GM23338 (cell line): Measurements from ENCODE around the gene TMEM255B. TPM values are rescaled to one million over a fixed set of nuclear protein-coding genes. Genes with fewer than 3 reads are reported as not detected.

Experiments used
- ATAC-seq: fragments of 200-7000 bp; cut with Tn5 transposase; 3 replicates; pipeline ENCODE4 v1.9.1; 2020
- DNase-seq: peaks from one replicate; pipeline ENCODE4 v3.0.0-alpha.2; 2015; ENCODE audit warnings: low spot score
- H2AFZ ChIP-seq: fragments of 200-600 bp; sonication (generic); 2 replicates; pipeline ENCODE4 v1.8.0; 2016; ENCODE audit warnings: antibody characterized with exemption, mild to moderate bottlenecking, moderate library complexity
- H3F3A ChIP-seq: fragments of 200-600 bp; sonication (generic); replicated peaks from 2 replicates; pipeline ENCODE4 v1.8.0; 2017; ENCODE audit warnings: antibody characterized with exemption, mixed run types, low read depth
- H3K27ac ChIP-seq: fragments of 200-600 bp; sonication (generic); 2 replicates; pipeline ENCODE4 v1.6.1; 2016; ENCODE audit warnings: low read depth
- H3K27me3 ChIP-seq: fragments of 200-600 bp; sonication (generic); 2 replicates; pipeline ENCODE4 v1.8.0; 2016; ENCODE audit warnings: mild to moderate bottlenecking, mixed run types, moderate library complexity; ENCODE audit not compliant: insufficient read depth
- H3K36me3 ChIP-seq: fragments of 200-600 bp; sonication (generic); 2 replicates; pipeline ENCODE4 v1.8.0; 2016; ENCODE audit warnings: mild to moderate bottlenecking; ENCODE audit not compliant: insufficient read depth
- H3K4me1 ChIP-seq: fragments of 200-600 bp; sonication (generic); 2 replicates; pipeline ENCODE4 v1.8.0; 2016; ENCODE audit warnings: mild to moderate bottlenecking, moderate library complexity; ENCODE audit not compliant: insufficient read depth
- H3K4me2 ChIP-seq: fragments of 200-600 bp; sonication (generic); 2 replicates; pipeline ENCODE4 v1.7.1; 2017; ENCODE audit warnings: mixed run types
- H3K4me3 ChIP-seq: fragments of 200-600 bp; sonication (generic); 2 replicates; pipeline ENCODE4 v1.6.1; 2016; ENCODE audit warnings: mixed run types
- H3K79me2 ChIP-seq: fragments of 200-600 bp; sonication (generic); replicated peaks from 2 replicates; pipeline ENCODE4 v1.8.0; 2017; ENCODE audit warnings: mild to moderate bottlenecking; ENCODE audit not compliant: insufficient read depth
- H3K9me2 ChIP-seq: fragments of 200-600 bp; sonication (generic); 2 replicates; pipeline ENCODE4 v1.8.0; 2017; ENCODE audit not compliant: insufficient read depth
- H4K20me1 ChIP-seq: fragments of 200-600 bp; sonication (generic); replicated peaks from 2 replicates; pipeline ENCODE4 v1.8.0; 2017; ENCODE audit warnings: mild to moderate bottlenecking; ENCODE audit not compliant: insufficient read depth
- H3K27ac Mint-ChIP-seq: 2 replicates; pipeline ENCODE4 v1.8.0; 2020; ENCODE audit warnings: inconsistent platforms, mild to moderate bottlenecking, moderate library complexity, mixed read lengths
- H3K27me3 Mint-ChIP-seq: 3 replicates; pipeline ENCODE4 v1.8.0; 2022; ENCODE audit warnings: low read depth, mild to moderate bottlenecking, moderate library complexity, mixed read lengths, inconsistent platforms; ENCODE audit not compliant: insufficient read depth, poor library complexity
- H3K36me3 Mint-ChIP-seq: 3 replicates; pipeline ENCODE4 v1.8.0; 2021; ENCODE audit warnings: low read depth, mild to moderate bottlenecking, inconsistent platforms, moderate library complexity, mixed read lengths
- H3K4me1 Mint-ChIP-seq: 3 replicates; pipeline ENCODE4 v1.8.0; 2020; ENCODE audit warnings: mild to moderate bottlenecking, inconsistent platforms, mixed read lengths
- H3K4me3 Mint-ChIP-seq: 3 replicates; pipeline ENCODE4 v1.8.0; 2021; ENCODE audit warnings: moderate library complexity, mild to moderate bottlenecking, inconsistent platforms, mixed read lengths
- H3K9me3 Mint-ChIP-seq: 3 replicates; pipeline ENCODE4 v1.8.0; 2020; ENCODE audit warnings: moderate library complexity, mild to moderate bottlenecking, inconsistent platforms, mixed read lengths
- CREB1 ChIP-seq: fragments of 250-450 bp; sonication (Bioruptor Pico); IDR thresholded peaks from 2 replicates; pipeline ENCODE4 v1.5.0; 2020; ENCODE audit warnings: low read depth, mild to moderate bottlenecking, moderate library complexity
- ETS1 ChIP-seq: IDR thresholded peaks from 2 replicates; pipeline ENCODE4 v1.6.1; 2016; ENCODE audit warnings: antibody characterized with exemption
- EZH2 ChIP-seq: fragments of 200-600 bp; sonication (generic); IDR thresholded peaks from one replicate; pipeline ENCODE4 v1.8.0; 2017; ENCODE audit warnings: antibody characterized with exemption, mild to moderate bottlenecking, low read depth; ENCODE audit not compliant: unreplicated experiment
- EZH2phosphoT487 ChIP-seq: fragments of 200-600 bp; sonication (generic); IDR thresholded peaks from one replicate; pipeline ENCODE4 v1.8.1; 2018; ENCODE audit warnings: antibody characterized with exemption; ENCODE audit not compliant: unreplicated experiment
- JUNB ChIP-seq: IDR thresholded peaks from one replicate; pipeline ENCODE4 v1.6.1; 2016; ENCODE audit warnings: antibody characterized with exemption; ENCODE audit not compliant: unreplicated experiment
- NANOG ChIP-seq: IDR thresholded peaks from 2 replicates; pipeline ENCODE4 v1.6.1; 2016; ENCODE audit warnings: antibody characterized with exemption, borderline replicate concordance
- POLR2AphosphoS5 ChIP-seq: IDR thresholded peaks from 2 replicates; pipeline ENCODE4 v1.6.1; 2016; ENCODE audit warnings: antibody characterized with exemption, low read depth
- REST ChIP-seq: IDR thresholded peaks from one replicate; pipeline ENCODE4 v1.6.1; 2018; ENCODE audit warnings: antibody characterized with exemption; ENCODE audit not compliant: unreplicated experiment
- STAT1 ChIP-seq: IDR thresholded peaks from one replicate; pipeline ENCODE4 v1.6.1; 2016; ENCODE audit warnings: antibody characterized with exemption; ENCODE audit not compliant: unreplicated experiment
- ZNF114 ChIP-seq: fragments of 250-450 bp; sonication (Bioruptor Pico); IDR thresholded peaks from 2 replicates; pipeline ENCODE4 v1.5.0; 2020; ENCODE audit warnings: mild to moderate bottlenecking, moderate library complexity
- ZNF331 ChIP-seq: fragments of 250-450 bp; sonication (Bioruptor Pico); IDR thresholded peaks from 2 replicates; pipeline ENCODE4 v1.5.0; 2020; ENCODE audit warnings: low read depth, mild to moderate bottlenecking, moderate library complexity
- ZNF462 ChIP-seq: fragments of 250-450 bp; sonication (Bioruptor Pico); IDR thresholded peaks from 2 replicates; pipeline ENCODE4 v1.5.0; 2020; ENCODE audit warnings: mild to moderate bottlenecking, moderate library complexity
- polyA plus RNA-seq: library from polyadenylated mRNA; unstranded; fragments of >200 nt; fragmentation: Nextera tagmentation; extraction: Ambion mirVana; gene quantifications from 2 replicates; pipeline ENCODE4 v1.2.1, GENCODE V29; 2016
- total RNA-seq: library from RNA; depleted of rRNA; stranded (reverse); fragments of >200 nt; shearing (Covaris generic); gene quantifications from 2 replicates; pipeline ENCODE4 v1.2.3, GENCODE V29; 2014
- TF ChIP-seq, protein P1 (sequence below), 2 experiments: fragments of 200-600 bp in 1 of 2; sonication (generic) in 1 of 2; conservative IDR thresholded peaks; 2 replicates each; pipeline versions ENCODE4 v1.5.1 to v1.6.1; 2016 to 2017; ENCODE audit warnings: antibody characterized with exemption in 2 of 2, low read depth in 2 of 2, mild to moderate bottlenecking in 2 of 2, moderate library complexity in 1 of 2

The TMEM255B gene
- total and polyA plus RNA-seq, 2 experiments from 2014 or later, result 0.69 to 4.4 TPM

DNA sequence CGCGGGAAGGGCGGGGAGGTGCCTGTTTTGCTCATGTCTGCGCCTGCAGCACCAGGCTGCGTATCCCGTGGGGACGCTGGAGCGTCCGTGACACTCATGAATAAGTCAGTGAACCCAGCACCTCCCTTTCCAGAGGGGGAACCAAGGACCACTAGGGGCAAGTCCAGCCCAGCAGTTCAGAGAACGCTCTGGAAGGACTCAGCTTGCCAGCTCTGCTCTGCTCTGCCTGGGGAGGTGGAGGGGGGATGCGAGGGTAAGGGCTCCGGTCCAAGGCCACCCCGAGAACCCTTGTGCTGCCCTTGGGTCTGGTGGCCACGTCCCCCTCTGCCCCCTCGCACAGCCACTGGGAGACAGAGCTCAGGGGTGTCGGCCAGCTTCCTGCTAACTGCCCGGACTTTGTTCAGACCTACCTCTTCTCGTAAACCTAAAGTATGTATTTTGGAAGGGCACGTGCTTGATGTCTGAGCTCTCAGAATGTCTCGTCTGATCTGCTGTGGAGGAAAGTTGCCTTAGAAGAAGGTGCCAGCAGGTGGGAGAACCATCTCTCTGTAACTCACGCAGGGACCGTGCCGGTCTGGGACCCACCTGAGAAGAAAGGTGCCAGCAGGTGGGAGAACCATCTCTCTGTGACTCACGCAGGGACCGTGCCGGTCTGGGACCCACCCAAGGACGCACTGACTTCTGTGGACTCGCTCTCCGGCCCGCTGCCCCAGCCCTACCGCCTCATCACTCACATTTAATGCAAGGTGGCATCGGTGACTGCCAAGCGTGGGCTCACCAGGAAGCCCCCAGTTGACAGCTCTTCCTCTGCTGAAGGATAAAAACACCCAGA lies 34.1 kb downstream of the TMEM255B start:
- no peak for ATAC-seq
- H3K36me3 ChIP-seq, result no peaks in the 10 kb centered on the region
- no peak overlapping the region for H3K27ac ChIP-seq
- Mint-ChIP-seq H3K27me3 (peaks cover 4% of the 10 kb centered on the region), H3K27ac (no peak overlapping the region), H3K4me1 (no peaks in the 10 kb centered on the region), H3K9me3 (no peaks in the 10 kb centered on the region), H3K36me3 (no peaks in the 10 kb centered on the region), H3K4me3 (no peak overlapping the region)
- no peak overlapping the region for H2AFZ ChIP-seq
- DNase-seq, result no peak
- H3K79me2 ChIP-seq, result no peaks in the 10 kb centered on the region
- no peaks in the 10 kb centered on the region for H3K27me3 ChIP-seq
- no peak overlapping the region for H3K4me3 ChIP-seq
- no peak for TF ChIP-seq JUNB
- TF ChIP-seq CREB1 (CRISPR knock-in tag), result no peak
- no peak for TF ChIP-seq EZH2phosphoT487
- TF ChIP-seq STAT1, result no peak
- no peak for TF ChIP-seq EZH2
- no peak for TF ChIP-seq POLR2AphosphoS5
- TF ChIP-seq ZNF114 (CRISPR knock-in tag), result no peak
- TF ChIP-seq, protein P1, sequence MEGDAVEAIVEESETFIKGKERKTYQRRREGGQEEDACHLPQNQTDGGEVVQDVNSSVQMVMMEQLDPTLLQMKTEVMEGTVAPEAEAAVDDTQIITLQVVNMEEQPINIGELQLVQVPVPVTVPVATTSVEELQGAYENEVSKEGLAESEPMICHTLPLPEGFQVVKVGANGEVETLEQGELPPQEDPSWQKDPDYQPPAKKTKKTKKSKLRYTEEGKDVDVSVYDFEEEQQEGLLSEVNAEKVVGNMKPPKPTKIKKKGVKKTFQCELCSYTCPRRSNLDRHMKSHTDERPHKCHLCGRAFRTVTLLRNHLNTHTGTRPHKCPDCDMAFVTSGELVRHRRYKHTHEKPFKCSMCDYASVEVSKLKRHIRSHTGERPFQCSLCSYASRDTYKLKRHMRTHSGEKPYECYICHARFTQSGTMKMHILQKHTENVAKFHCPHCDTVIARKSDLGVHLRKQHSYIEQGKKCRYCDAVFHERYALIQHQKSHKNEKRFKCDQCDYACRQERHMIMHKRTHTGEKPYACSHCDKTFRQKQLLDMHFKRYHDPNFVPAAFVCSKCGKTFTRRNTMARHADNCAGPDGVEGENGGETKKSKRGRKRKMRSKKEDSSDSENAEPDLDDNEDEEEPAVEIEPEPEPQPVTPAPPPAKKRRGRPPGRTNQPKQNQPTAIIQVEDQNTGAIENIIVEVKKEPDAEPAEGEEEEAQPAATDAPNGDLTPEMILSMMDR (conservative IDR thresholded peaks at IDR 0.05; ENCODE audit: low read depth in 2 of 2), result no peak
- no peak for TF ChIP-seq NANOG
- no peak for TF ChIP-seq ZNF462 (CRISPR knock-in tag)
- no peak for TF ChIP-seq ZNF331 (CRISPR knock-in tag)
- TF ChIP-seq ETS1, result no peak
- no peak for TF ChIP-seq REST
- no peaks in the 10 kb centered on the region for H3K9me2 ChIP-seq
- no peak overlapping the region for H3K4me2 ChIP-seq
- H3F3A ChIP-seq, result no peaks in the 10 kb centered on the region
- no peaks in the 10 kb centered on the region for H3K4me1 ChIP-seq
- no peaks in the 10 kb centered on the region for H4K20me1 ChIP-seq
